AML-193 (cell line): ENCODE data around the gene AXIN1.
A peak's percentile ranks its signal among the peaks of the same experiment; 100 is the strongest.
"Not testable (repeated sequence)": the region's sequence is repeated elsewhere in the genome, so short reads cannot be mapped to it uniquely, and the experiment has no call there.

Experiments
- DNase-seq, 2 experiments: peaks; one replicate each; lab custom pipeline; 2025; lab: John Stamatoyannopoulos, UW

AXIN1 gene

DNA sequence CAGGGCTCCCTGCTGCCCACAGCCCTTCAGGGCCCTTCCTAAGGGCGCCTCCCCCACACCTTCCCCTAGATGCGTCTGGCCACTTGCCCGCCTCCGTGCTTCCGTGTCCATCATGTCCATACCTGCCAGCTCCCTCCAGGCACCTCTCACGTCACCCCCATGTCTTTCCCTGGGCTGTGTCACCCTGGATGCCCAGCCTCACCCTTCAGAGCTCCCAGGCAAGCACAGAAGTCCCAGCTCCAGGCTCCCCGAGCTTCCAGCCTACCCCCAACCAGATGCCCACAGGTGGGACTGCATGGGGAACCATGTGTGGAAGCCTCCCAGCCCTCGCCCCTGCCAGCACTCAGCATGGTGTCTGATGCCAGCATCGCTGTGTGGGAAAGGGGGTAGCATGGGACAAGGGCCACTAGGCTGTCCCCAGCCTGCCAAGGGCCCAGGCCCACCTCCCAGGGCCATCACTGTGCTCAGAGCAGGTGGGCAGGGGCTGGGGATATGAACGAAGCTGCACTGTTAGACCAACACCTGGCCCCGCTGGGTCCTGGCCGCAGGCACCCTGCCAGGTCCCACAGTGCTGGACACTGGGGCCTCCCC is 1.9 kb upstream of the AXIN1 start:
- no peak for DNase-seq

DNA sequence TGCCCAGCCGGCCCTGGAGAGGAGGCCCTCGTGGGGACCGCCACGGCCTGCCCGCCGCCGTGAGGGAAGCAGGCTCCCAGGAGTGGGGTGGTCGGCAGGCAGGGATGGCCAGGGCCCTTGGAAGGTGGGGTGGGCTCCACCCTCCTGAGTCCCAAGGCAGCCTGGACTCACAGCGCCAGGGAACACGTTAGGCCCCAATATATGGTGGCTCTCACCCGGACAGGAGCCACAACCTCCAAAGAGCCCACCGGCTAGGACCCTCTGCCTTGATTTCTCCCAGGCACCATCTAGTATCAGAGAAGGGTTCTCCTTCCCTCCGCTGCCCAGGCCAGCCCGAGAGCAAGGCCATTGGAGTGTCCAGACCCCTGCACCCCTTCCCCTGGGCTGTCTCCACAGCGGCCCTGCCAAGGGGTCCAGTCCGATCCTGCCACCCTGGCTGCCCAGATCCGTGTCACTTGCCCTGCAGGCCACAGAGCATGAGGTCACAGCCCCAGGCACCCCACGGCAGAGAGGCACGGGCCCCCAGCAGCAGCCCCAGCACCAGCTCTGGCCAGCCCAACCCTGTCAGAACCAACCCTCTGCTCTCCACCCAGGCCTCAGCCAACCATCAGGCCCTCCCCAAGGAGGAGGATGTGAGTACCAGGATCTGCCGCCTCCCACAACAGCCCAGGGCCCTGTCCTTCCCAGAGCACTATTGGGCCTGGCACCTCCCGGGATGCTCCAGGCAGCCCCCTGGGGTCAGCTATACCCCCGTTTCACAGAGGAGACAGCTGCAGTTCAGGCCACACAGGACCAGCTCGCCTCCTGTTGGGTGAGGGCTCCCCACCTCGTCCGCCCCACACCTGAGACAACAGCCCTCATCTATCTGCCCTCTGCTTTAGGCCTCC is 1.1 kb upstream of the AXIN1 start:
- no peak for DNase-seq

DNA sequence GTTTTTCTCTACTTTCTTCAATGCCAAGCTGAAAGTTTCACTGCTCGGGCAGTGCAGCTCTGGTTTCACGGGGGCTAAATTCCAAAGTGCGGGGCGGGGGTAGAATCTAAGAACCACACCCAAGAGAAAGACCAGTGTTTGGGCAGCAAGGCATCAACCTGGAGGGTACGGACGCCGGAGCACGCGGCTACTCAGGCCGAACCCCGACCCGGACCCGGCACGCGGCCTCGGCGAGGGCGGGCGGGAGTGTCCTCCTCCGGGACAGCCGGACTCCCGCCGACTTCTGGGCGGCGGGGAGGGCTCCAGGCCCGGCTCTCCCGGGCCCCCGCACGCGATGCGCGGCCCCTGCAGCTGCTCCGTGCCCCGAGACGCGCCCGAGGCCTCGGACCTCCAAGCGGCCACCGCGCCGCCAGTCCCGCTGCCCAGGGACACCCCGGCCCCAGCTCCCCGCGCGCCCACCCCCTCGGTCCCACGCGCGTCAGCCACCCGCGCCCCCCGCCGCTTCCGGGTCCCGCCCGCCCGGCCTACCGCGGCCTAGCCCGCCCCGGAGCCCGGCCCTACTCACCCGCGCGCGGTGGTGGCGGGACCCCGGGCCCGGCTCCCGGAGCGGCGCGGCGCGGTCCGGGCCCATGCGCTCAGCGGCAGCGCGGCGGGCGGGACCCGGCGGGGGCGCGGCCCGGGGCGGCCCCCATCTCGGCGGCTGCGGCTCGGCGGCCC is 561 bp downstream of the AXIN1 start:
- no peak for DNase-seq

DNA sequence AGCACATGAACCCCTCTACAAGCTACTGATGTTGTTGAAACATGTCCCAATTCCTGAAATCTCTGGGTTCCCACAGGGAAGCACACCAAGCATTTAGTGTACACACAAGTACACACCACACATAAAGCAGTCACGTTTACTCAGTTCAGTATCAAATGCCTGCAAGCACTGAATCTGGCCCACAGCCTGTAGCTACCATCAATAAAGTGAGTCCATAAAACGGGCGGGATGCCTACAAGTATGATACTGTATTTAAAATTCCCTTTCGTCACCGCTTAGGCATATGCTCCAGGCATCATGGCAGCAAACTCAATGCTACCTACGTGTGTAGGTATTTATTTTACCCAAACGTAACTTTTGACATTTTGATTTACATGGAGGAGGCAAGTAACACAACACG is 2.3 kb downstream of the AXIN1 start:
- DNase-seq, result no peak

DNA sequence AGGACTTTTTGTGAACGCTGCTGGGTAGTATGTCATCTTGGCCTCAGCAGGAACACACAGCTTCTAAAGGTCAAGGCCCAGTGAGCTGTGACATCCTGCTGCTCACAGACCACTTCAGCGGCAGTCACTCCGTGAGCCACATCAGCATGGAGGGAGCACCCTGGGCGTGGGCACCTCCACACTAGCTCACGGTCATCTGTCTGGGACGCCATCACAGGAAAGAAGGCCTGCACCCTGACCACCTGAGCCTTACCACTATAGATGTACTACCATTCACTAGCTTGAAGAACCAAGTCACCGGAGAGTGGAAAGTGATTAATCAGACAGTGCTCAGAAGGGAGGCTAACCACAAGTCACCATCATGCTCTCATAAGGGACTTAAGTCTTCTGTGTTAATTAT is 3.3 kb downstream of the AXIN1 start:
- DNase-seq, result no peak

DNA sequence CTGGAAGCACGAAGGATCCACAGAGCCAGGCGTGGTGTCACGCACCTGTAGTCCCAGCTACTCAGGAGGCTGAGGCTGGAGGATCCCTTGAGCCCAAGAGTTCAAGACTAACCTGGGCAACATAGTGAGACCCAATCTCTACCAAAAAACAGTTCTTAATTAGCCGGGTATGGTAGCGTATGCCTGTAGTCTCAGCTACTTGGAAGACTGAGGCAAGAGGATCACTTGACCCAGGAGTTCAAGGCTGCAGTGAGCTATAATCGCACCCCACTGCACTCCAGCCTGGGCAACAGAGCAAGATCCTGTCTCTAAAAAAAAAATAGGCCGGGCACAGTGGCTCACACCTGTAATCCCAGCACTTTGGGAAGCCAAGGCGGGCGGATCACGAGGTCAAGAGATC is 4.0 kb downstream of the AXIN1 start:
- DNase-seq, result not testable (repeated sequence)

DNA sequence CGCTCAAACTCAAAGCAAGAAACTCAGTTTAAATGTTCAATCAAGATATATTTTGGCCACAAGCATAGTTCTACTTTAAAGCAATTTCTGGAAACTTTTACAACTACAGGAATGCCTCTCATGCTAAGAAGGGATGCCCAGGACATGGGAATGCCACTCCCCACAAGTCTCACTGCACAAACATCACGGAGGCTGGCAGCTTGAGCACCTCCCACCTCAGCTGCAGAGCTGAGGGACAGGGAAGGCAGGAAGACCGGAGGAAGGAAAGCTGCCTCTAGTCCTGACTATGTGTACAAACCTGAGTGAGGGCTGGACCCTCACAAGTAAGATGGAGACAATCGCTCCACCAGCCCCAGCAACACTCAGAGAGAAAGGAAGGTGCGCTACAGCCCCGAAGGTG is 5.3 kb downstream of the AXIN1 start:
- DNase-seq, result no peak

DNA sequence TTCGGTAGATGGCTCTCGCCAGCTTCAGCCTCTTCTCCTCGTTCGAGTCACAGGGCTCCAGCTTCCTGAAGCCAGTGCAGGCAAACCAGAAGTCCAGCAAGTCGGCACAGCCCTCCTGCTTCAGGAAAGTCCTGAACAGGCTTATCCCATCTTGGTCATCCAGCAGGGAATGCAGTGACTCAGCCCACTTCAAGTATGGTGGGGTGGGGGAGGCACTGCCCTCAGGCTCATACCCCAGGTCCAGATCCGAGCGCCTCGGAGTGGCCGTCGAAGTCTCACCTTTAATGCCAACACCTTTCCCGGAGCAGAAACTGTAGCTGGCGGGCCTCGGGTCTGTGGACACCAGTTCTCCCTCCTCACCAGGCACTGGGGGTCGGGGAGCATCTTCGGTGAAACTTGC is 5.9 kb downstream of the AXIN1 start:
- no peak for DNase-seq

DNA sequence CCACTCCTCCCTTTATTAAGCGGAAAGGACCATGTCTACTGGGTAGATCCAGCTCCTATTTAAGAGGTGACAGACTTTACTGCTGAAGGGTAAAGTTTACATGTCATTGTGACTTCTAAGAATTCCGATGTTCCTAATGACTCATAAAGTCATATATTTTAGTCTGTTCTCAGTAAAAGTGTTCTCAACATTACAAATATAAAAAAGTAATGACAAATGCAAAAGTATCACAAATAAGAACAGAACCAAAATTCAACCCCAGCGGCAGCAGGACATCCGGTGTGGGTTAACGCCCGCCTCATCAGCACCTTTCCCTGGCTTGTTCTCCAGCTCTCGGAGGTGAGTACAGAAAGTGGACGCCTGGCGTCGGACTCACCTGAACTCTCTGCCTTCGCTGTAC is 6.8 kb downstream of the AXIN1 start:
- DNase-seq, result no peak

DNA sequence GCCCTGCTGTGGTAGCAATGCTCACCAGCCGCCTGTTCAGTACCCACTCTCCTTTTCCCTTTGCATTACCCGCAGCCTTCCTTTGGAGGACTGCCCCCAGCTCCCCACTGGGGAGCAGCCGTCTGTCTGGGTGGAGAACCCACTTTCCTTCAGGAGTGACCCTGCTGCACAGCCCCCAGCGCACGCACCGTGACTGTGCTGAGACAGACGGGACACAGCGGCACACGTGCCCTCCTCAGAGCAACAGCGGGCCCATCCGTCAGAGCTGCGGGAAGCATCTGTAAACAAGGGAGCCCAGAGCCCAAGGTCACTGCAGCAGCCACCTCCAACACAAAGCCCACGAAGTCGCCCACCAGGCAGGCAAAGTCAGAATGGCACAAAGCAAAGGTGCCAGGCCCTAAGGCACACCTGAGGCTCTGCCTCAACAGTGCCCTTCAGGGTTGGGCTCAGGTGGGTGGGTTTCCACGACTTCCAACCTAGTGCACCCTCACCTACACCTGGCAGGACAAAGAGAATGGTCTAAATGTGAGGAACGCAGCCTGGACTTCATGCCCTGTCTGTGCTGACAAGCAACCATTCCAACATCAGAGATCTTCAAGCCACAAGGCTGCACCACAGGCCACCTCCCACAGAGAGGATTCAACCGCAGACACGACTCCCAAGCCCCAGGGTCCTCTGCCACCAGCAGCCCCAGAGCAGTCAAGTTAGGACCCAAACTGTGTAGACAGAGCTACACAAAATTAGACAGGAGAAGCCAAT is 9.9 kb downstream of the AXIN1 start:
- DNase-seq, result peak; percentile 24 to 31

DNA sequence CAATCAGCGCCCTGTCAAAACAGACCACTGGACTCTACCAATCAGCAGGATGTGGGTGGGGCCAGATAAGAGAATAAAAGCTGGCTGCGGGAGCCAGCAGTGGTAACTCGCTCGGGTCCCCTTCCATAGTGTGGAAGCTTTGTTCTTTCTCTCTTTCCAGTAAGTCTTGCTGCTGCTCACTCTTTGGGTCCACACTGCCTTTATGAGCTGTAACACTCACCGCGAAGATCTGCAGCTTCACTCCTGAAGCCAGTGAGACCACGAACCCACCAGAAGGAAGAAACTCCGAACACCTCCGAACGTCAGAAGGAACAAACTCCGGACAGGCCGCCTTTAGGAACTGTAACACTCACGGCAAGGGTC is 10.6 kb downstream of the AXIN1 start:
- DNase-seq, result not testable (repeated sequence)

DNA sequence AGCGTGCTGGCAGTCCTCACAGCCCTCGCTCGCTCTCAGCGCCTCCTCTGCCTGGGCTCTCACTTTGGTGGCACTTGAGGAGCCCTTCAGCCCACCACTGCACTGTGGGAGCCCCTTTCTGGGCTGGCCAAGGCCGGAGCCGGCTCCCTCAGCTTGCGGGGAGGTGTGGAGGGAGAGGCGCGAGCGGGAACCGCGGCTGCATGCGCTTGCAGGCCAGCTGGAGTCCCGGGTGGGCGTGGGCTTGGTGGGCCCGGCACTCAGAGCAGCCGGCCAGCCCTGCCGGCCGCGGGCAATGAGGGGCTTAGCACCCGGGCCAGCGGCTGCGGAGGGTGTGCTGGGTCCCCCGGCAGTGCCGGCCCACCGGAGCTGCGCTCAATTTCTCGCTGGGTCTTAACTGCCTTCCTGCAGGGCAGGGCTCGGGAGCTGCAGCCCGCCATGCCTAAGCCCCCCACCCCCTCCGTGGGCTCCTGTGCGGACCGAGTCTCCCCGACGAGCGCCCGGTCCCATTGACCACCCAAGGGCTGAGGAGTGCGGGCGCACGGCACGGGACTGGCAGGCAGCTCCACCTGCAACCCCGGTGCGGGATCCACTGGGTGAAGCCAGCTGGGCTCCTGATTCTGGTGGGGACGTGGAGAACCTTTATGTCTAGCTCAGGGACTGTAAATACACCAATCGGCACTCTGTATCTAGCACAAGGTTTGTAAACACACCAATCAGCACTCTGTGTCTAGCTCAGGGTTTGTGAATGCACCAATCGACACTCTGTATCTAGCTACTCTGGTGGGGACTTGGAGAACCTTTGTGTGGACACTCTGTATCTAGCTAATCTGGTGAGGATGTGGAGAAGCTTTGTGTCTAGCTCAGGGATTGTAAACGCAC is 11.2 kb downstream of the AXIN1 start:
- not testable (repeated sequence) for DNase-seq

DNA sequence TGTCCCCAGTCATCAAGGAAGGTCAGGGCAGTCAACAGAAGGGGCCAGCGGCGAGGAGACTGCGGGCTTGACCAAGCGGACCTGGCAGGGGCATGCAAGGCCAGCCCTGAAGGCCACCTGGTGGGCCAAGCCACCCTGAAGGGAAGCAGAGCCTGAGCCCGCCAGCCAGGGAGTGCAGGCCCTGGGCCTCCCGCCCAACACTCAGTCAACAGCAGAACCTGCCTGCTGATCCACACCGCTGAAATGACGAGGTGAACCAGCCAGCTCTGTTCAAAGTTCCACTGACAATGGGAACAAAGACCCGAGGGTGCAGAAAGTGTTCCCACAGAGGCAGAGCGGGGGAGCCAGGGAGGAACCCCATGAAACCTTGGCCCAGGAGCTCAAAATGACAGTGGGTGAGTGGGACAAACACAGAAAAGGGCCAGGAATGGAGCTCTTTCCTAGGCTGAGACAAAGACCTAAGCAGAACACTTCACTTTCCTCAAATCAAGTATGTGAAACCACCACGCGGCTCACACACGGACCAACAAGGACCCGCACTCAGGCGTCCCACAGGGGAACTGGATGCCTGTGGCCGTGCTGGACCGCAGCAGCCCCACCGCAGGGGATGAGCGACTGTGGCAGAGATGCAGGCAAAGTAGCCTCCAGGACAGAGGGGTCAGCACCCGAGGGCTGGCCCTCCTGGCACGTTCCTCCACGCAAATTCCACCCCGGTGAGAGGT is 12.0 kb downstream of the AXIN1 start:
- no peak for DNase-seq

DNA sequence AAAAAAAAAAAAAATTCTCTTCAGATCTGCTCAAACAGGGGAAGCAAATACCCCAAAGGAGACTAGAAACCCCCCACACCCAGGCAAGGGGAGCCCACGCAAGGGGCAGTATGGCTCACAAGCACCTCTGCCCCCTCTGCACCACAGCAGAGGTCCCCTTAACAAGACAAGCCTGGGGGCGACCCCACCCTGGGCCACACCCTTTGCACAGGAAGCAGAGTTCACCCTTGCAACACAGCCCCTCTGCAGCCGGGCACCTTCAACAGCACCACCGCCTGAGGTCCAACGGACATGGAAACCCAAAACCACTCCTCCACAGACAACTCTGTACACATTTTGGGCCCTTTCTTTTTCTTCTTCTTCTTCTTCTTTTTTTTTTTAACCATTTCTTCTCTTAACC is 12.8 kb downstream of the AXIN1 start:
- peak; percentile 71 to 73 for DNase-seq

DNA sequence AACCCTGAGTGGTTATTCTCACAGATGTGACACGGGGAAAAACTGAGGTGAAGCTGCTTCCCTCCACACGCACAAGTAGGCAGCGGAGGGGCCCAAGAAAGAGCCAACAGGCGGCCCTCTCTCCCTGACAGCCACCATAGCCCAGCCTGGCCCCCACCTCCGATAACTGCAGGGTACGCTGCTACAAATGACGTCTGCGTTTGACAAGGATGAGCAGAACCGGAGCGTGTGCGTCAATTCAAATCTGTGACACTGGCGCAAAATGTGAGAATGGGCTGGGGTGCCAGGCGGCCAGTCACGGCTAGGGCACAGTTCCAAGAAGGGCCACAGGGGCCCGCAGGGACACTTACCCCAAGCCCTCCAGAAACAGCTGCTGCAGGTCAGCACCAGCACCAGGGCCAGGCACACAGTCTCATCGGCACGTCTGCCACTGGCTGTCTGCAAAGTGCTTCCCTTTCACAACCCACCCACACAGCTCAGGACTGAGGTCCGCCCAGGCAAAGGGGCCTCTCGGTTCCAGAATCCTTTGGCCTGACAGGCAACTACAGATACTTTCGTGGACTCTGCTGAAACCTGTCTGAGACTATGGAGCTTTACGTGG is 14.4 kb downstream of the AXIN1 start:
- DNase-seq, result no peak

DNA sequence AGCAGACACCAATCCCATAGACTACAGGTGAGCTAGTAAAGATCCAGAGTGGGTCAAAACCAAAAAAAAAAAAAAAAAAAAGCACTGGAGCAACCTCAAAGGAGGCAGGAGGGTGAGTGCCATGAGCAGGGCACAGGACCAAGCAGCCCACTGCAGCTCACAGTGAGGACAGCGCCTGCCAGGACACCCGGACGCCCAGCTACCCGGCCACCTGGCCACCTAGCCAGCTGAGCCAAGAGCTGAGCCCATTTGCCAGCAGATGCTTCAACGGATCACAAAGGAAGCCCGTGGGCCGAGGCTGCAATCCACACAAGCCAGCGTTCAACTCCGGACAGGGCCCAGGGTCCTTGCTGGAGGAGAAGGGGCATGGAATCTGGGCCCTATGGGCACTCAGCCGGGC is 15.1 kb downstream of the AXIN1 start:
- DNase-seq, result no peak

DNA sequence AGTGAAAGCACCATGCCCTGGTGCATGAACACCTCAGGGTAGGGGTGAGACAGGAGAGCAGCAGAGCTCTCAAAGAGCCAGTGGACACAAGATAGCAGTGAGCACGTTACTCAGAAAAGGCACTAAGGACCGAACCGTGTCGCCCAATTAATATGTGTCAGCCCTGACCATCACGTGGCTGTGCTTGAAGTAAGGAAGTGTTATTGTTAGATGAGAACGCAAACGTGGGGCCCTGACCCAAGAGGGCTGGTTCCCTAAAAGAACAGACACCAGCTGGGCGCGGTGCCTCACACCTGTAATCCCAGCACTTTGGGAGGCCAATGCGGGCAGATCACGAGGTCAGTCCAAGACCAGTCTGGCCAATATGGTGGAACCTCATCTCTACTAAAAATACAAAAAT is 16.3 kb downstream of the AXIN1 start:
- DNase-seq, result no peak

DNA sequence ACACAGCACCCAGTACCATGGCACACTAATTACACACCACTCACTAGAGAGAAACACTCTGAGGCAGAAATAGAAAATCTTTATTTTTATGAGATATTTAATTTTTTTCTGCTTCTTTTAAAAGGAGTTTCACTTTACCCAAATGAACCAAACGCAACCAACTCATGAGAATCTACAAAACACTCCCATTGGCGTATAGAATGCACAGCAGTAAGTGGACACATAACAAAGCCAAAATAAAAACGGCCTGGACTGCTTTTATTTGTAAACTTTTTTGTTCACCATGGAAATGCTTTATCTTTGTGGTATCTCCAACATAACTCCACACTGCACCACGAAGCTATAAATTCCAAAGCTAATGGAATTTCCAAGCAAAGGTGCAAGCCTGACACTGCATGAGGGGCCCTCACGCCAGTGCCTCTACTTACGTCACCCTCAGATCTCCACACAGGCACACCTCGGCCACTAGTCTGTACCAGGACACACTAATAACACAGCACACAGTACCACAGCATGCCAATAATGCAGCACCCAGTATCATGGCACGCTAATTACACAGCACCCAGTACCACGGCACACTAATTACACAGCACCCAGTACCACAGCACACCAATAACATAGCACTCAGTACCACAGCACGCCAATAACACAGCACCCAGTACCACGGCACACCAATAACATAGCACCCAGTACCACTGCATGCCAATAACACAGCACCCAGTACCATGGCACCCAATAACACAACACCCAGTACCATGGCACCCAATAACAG is 17.5 kb downstream of the AXIN1 start:
- not testable (repeated sequence) for DNase-seq

DNA sequence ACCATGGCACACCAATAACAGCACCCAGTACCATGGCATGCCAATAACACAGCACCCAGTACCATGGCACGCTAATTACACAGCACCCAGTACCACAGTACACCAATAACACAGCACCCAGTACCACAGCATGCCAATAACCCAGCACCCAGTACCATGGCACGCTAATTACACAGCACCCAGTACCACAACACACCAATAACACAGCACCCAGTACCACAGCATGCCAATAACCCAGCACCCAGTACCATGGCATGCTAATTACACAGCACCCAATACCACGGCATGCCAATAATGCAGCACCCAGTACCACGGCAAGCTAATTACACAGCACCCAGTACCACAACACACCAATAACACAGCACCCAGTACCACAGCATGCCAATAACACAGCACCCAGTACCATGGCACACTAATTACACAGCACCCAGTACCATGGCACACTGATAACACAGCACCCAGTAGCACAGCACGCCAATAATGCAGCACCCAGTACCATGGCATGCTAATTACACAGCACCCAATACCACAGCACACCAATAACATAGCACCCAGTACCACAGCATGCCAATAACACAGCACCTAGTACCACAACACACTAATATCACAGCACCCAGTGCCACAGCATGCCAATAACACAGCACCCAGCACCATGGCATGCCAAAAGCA is 18.2 kb downstream of the AXIN1 start:
- not testable (repeated sequence) for DNase-seq
